Measurements from ENCODE around the gene RFTN1. TPM values are rescaled to one million over a fixed set of nuclear protein-coding genes. Genes with fewer than 3 reads are reported as not detected.

Gene RFTN1
- total and polyA plus RNA-seq, 2 experiments from 2014 or later = 3.3 to 7.2 TPM

DNA sequence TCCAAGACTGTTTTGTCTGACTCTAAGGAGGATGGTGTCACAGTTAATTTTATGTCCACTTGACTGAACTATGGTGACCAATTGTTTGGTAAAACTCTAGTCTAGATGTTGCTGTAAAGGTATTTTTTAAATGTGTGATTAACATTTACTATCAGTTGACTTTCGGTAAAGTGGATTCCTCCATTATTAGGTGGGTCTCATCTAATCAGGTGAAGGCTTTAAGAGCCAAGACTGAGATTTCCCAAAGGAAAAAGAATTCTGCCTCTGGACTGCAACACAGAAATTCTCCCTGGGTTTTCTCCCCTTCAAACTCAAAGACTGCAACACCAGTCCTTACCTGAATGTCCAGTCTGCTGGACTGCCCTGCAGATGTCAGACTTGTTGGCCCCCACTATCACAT lies 129.6 kb downstream of the RFTN1 start:
- no peaks in the 10 kb centered on the region for H3K9me2 ChIP-seq (ENCODE audit: insufficient read depth)
- H3K27me3 ChIP-seq (ENCODE audit: insufficient read depth) = no peaks in the 10 kb centered on the region
- H3K79me2 ChIP-seq (replicated peaks; ENCODE audit: insufficient read depth) = no peaks in the 10 kb centered on the region
- no peaks in the 10 kb centered on the region for H3F3A ChIP-seq (replicated peaks; ENCODE audit: low read depth)
- no peak overlapping the region for H3K4me3 Mint-ChIP-seq
- DNase-seq (ENCODE audit: low spot score) (no peak), ATAC-seq (no peak)
- H3K27ac ChIP-seq (ENCODE audit: low read depth) = no peak overlapping the region
- no peak overlapping the region for H2AFZ ChIP-seq
- H3K27me3 Mint-ChIP-seq (ENCODE audit: insufficient read depth, low read depth, poor library complexity) = peaks cover 9% of the 10 kb centered on the region
- no peak overlapping the region for H3K4me3 ChIP-seq
- H3K4me2 ChIP-seq = no peak overlapping the region
- no peaks in the 10 kb centered on the region; the same call in 2 of the 3 replicates for H3K9me3 Mint-ChIP-seq
- H3K4me1 ChIP-seq (ENCODE audit: insufficient read depth) = no peaks in the 10 kb centered on the region
- no peak overlapping the region for H3K27ac Mint-ChIP-seq
- H3K36me3 Mint-ChIP-seq (ENCODE audit: low read depth) = no peaks in the 10 kb centered on the region
- peaks cover 10% of the 10 kb centered on the region for H3K4me1 Mint-ChIP-seq
- TF ChIP-seq JUNB (IDR thresholded peaks at IDR 0.05; ENCODE audit: unreplicated experiment) (no peak), EZH2phosphoT487 (IDR thresholded peaks at IDR 0.05; ENCODE audit: unreplicated experiment) (no peak), POLR2AphosphoS5 (IDR thresholded peaks at IDR 0.05; ENCODE audit: low read depth) (no peak), ZNF114 (CRISPR knock-in tag; IDR thresholded peaks at IDR 0.05) (no peak), NANOG (IDR thresholded peaks at IDR 0.05; ENCODE audit: borderline replicate concordance) (no peak), ZNF331 (CRISPR knock-in tag; IDR thresholded peaks at IDR 0.05; ENCODE audit: low read depth) (no peak), STAT1 (IDR thresholded peaks at IDR 0.05; ENCODE audit: unreplicated experiment) (no peak), ZNF462 (CRISPR knock-in tag; IDR thresholded peaks at IDR 0.05) (no peak)
- TF ChIP-seq, protein P1, sequence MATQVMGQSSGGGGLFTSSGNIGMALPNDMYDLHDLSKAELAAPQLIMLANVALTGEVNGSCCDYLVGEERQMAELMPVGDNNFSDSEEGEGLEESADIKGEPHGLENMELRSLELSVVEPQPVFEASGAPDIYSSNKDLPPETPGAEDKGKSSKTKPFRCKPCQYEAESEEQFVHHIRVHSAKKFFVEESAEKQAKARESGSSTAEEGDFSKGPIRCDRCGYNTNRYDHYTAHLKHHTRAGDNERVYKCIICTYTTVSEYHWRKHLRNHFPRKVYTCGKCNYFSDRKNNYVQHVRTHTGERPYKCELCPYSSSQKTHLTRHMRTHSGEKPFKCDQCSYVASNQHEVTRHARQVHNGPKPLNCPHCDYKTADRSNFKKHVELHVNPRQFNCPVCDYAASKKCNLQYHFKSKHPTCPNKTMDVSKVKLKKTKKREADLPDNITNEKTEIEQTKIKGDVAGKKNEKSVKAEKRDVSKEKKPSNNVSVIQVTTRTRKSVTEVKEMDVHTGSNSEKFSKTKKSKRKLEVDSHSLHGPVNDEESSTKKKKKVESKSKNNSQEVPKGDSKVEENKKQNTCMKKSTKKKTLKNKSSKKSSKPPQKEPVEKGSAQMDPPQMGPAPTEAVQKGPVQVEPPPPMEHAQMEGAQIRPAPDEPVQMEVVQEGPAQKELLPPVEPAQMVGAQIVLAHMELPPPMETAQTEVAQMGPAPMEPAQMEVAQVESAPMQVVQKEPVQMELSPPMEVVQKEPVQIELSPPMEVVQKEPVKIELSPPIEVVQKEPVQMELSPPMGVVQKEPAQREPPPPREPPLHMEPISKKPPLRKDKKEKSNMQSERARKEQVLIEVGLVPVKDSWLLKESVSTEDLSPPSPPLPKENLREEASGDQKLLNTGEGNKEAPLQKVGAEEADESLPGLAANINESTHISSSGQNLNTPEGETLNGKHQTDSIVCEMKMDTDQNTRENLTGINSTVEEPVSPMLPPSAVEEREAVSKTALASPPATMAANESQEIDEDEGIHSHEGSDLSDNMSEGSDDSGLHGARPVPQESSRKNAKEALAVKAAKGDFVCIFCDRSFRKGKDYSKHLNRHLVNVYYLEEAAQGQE (IDR thresholded peaks at IDR 0.05; ENCODE audit: unreplicated experiment) = no peak
- TF ChIP-seq, protein P2, sequence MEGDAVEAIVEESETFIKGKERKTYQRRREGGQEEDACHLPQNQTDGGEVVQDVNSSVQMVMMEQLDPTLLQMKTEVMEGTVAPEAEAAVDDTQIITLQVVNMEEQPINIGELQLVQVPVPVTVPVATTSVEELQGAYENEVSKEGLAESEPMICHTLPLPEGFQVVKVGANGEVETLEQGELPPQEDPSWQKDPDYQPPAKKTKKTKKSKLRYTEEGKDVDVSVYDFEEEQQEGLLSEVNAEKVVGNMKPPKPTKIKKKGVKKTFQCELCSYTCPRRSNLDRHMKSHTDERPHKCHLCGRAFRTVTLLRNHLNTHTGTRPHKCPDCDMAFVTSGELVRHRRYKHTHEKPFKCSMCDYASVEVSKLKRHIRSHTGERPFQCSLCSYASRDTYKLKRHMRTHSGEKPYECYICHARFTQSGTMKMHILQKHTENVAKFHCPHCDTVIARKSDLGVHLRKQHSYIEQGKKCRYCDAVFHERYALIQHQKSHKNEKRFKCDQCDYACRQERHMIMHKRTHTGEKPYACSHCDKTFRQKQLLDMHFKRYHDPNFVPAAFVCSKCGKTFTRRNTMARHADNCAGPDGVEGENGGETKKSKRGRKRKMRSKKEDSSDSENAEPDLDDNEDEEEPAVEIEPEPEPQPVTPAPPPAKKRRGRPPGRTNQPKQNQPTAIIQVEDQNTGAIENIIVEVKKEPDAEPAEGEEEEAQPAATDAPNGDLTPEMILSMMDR (conservative IDR thresholded peaks at IDR 0.05; ENCODE audit: low read depth in 2 of 2) = no peak
- TF ChIP-seq, protein P3, sequence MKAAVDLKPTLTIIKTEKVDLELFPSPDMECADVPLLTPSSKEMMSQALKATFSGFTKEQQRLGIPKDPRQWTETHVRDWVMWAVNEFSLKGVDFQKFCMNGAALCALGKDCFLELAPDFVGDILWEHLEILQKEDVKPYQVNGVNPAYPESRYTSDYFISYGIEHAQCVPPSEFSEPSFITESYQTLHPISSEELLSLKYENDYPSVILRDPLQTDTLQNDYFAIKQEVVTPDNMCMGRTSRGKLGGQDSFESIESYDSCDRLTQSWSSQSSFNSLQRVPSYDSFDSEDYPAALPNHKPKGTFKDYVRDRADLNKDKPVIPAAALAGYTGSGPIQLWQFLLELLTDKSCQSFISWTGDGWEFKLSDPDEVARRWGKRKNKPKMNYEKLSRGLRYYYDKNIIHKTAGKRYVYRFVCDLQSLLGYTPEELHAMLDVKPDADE (IDR thresholded peaks at IDR 0.05) = no peak
- H4K20me1 ChIP-seq (replicated peaks; ENCODE audit: insufficient read depth) = no peaks in the 10 kb centered on the region
- no peaks in the 10 kb centered on the region for H3K36me3 ChIP-seq (ENCODE audit: insufficient read depth)

All from GM23338 (cell line).